SK-N-SH treated with all-trans-retinoic acid at 6 μM for 48 hours (cell line): ENCODE results near the gene RABGAP1L.

Experiments used
- ARNTL ChIP-seq: fragments of 450-650 bp; formaldehyde crosslinking; IDR thresholded peaks from 2 replicates; pipeline ENCODE4 v1.5.0; 2020; ENCODE audit warnings: low read depth, mild to moderate bottlenecking, moderate library complexity, borderline replicate concordance
- TCF4 ChIP-seq: fragments of 250-450 bp; sonication (Bioruptor Pico); IDR thresholded peaks from 2 replicates; pipeline ENCODE4 v1.8.0; 2021; ENCODE audit warnings: mild to moderate bottlenecking, moderate library complexity, borderline replicate concordance
- ZC3H10 ChIP-seq: fragments of 250-450 bp; sonication (Bioruptor Pico); IDR thresholded peaks from 2 replicates; pipeline ENCODE4 v1.5.1; 2021; ENCODE audit warnings: mild to moderate bottlenecking, moderate library complexity
- ZFP30 ChIP-seq: fragments of 450-650 bp; formaldehyde crosslinking; IDR thresholded peaks from 2 replicates; pipeline ENCODE4 v1.5.0; 2022; ENCODE audit warnings: mild to moderate bottlenecking, moderate library complexity
- ZNF70 ChIP-seq: fragments of 450-650 bp; formaldehyde crosslinking; IDR thresholded peaks from 2 replicates; pipeline ENCODE4 v1.5.0; 2020; ENCODE audit warnings: mild to moderate bottlenecking, moderate library complexity
- TF ChIP-seq, protein P1 (sequence below): fragments of 250-450 bp; sonication (Bioruptor Pico); IDR thresholded peaks from 2 replicates; pipeline ENCODE4 v1.8.0; 2020; ENCODE audit warnings: mild to moderate bottlenecking, moderate library complexity, borderline replicate concordance

DNA sequence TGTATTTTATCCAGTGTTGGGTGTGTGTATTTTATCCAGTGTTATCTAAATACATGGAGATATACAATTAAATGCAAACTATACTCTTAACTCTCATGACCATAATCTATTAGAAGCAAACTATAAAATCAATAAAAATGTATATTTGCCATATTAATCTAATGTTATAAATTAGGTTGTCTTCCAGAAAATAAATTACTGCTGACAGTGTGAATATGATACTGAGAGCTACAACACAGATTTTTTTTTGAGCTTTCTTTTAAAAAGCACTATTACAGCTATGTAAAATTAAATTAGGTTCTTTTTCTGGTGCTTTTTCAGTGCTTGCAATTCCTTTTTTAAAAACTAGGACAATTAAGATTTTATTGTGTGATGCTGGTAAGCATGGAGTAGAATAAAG is 269.4 kb downstream of the RABGAP1L start:
- TF ChIP-seq, protein P1, sequence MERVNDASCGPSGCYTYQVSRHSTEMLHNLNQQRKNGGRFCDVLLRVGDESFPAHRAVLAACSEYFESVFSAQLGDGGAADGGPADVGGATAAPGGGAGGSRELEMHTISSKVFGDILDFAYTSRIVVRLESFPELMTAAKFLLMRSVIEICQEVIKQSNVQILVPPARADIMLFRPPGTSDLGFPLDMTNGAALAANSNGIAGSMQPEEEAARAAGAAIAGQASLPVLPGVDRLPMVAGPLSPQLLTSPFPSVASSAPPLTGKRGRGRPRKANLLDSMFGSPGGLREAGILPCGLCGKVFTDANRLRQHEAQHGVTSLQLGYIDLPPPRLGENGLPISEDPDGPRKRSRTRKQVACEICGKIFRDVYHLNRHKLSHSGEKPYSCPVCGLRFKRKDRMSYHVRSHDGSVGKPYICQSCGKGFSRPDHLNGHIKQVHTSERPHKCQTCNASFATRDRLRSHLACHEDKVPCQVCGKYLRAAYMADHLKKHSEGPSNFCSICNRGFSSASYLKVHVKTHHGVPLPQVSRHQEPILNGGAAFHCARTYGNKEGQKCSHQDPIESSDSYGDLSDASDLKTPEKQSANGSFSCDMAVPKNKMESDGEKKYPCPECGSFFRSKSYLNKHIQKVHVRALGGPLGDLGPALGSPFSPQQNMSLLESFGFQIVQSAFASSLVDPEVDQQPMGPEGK (CRISPR knock-in tag): no peak
- TF ChIP-seq ZFP30 (CRISPR knock-in tag) (no peak), ARNTL (CRISPR knock-in tag) (no peak), TCF4 (no peak), ZNF70 (CRISPR knock-in tag) (no peak), ZC3H10 (CRISPR knock-in tag) (no peak)
